ENCODE results near the gene MAN1B1. TPM values are rescaled to one million over a fixed set of nuclear protein-coding genes. Genes with fewer than 3 reads are reported as not detected.

MAN1B1 gene
- total RNA-seq, 1 experiment from 2014 or later, result 57.2 TPM

DNA sequence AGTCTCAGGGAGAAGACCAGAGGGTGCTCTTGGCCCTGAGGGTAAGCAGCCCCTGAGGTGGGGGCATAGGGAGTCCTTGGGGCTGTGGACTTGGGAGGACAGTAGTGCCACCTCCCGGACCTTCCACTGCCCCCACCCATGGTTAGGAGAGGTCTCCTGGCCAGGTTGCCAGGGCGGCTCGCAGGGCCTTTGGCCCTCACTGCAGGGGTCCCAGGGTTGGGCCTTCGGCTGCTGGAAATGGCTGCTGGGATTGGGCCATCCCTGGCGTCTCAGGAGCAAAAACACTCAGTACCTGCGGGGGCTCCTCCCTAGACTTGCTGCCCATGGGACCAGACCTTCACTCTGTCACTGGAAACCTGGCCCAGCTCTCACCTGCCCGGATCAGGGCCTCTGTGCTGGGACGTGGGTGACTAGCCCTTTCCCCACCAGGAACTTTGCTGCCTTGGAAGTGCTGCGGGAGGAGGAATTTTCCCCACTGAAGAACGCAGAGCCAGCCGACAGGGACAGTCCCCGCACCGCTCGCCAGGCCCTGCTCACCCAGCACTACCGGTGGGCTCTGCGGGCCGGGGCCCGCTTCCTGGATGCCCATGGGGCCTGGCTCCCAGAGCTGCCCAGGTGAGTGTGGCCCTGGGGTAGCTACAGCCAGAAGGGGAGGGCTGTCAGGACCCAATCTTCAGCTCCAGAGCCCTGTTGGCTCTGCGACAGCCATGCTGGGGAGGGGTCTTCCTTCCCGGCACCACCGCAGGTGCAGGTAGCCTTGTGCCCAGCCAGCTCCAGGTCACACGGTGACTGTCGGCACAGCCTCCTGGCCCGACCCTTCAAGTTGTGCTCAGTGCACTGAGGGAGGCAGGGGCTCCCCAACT lies 6.3 kb upstream of the MAN1B1 start:
- BruUV-seq (replicated peaks), result no TSS peak
- ATAC-seq (no peak), DNase-seq (ENCODE audit: low read depth, low spot score) (no peak)
- no peak for TF ChIP-seq TCF7L2 (IDR thresholded peaks at IDR 0.05; ENCODE audit: low read depth, low read length)
- no peak for TF ChIP-seq POLR2AphosphoS5 (IDR thresholded peaks at IDR 0.05; ENCODE audit: low read depth, low read length)
- TF ChIP-seq, protein P1, sequence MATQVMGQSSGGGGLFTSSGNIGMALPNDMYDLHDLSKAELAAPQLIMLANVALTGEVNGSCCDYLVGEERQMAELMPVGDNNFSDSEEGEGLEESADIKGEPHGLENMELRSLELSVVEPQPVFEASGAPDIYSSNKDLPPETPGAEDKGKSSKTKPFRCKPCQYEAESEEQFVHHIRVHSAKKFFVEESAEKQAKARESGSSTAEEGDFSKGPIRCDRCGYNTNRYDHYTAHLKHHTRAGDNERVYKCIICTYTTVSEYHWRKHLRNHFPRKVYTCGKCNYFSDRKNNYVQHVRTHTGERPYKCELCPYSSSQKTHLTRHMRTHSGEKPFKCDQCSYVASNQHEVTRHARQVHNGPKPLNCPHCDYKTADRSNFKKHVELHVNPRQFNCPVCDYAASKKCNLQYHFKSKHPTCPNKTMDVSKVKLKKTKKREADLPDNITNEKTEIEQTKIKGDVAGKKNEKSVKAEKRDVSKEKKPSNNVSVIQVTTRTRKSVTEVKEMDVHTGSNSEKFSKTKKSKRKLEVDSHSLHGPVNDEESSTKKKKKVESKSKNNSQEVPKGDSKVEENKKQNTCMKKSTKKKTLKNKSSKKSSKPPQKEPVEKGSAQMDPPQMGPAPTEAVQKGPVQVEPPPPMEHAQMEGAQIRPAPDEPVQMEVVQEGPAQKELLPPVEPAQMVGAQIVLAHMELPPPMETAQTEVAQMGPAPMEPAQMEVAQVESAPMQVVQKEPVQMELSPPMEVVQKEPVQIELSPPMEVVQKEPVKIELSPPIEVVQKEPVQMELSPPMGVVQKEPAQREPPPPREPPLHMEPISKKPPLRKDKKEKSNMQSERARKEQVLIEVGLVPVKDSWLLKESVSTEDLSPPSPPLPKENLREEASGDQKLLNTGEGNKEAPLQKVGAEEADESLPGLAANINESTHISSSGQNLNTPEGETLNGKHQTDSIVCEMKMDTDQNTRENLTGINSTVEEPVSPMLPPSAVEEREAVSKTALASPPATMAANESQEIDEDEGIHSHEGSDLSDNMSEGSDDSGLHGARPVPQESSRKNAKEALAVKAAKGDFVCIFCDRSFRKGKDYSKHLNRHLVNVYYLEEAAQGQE (IDR thresholded peaks at IDR 0.05; ENCODE audit: insufficient read depth in 1 of 2, low read depth in 2 of 2, low read length in 1 of 2), result no peak
- no peak for TF ChIP-seq CTCF (IDR thresholded peaks at IDR 0.05)
- TF ChIP-seq SIN3A (IDR thresholded peaks at IDR 0.05; ENCODE audit: borderline replicate concordance, insufficient read depth, low read depth, low read length), result no peak
- Histone ChIP-seq H3K4me1 (ENCODE audit: control insufficient read depth, insufficient read depth, low read length) (peaks cover 29% of the 10 kb centered on the region), H3K9me3 (ENCODE audit: control insufficient read depth, insufficient read depth, low read depth, low read length) (no peaks in the 10 kb centered on the region), H3K36me3 (ENCODE audit: control insufficient read depth, insufficient read depth, low read length) (no peaks in the 10 kb centered on the region; the same call in 1 of the 2 replicates), H3K27me3 (ENCODE audit: control insufficient read depth, insufficient read depth, low read length) (no peaks in the 10 kb centered on the region), H3K4me3 (ENCODE audit: low read depth in 2 of 2, low read length in 2 of 2) (no peak overlapping the region), H3K27ac (ENCODE audit: low read length) (no peak overlapping the region)
- POLR2A ChIA-PET, result no interaction called here
- in situ Hi-C loops (cut with HindIII; ENCODE audit: low pct_unique_long_range_greater_than_20kb, low sequenced_read_pairs), result no loop called here
- CTCF ChIA-PET, result no interaction called here
- intact Hi-C loops (cut with micrococcal nuclease; ENCODE audit: unreplicated experiment), result no loop called here

DNA sequence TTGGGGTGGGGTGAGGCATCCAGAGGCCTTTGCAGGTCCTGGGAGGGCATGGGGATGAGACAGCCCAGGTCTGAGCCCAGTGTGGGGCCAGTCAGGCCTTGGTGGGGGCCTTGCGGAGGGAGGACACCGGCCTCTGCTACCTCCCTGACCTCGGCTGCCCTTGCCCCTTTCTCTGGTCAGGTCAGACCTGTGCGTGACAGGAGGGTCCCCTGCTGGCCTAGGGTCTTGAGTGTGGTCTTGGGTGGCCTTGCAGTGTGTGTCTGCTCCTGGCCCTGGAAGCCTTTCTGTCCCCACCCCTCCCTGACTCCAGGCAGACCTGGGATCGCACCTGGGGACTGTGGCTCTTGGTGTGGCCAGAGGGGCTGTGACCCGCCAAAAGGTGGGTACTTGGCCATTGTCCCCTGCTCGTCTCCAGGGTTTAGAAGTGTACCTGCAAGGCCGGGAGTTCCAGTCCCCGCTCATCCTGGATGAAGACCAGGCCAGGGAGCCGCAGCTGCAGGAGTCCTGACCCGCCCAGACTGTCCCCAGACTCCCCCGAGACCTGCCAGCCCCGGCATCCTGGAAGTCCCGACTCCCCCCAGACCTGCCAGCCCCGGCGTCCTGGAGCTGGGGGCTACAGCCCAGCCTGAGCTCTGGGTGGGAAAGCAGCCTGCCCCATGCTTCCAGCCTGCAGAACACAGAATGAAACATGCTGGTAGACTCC lies 4.4 kb upstream of the MAN1B1 start:
- peaks cover 31% of the 10 kb centered on the region for H3K4me1 ChIP-seq (ENCODE audit: control insufficient read depth, insufficient read depth, low read length)
- TF ChIP-seq POLR2AphosphoS5 (IDR thresholded peaks at IDR 0.05; ENCODE audit: low read depth, low read length), result no peak
- no peak for TF ChIP-seq TCF7L2 (IDR thresholded peaks at IDR 0.05; ENCODE audit: low read depth, low read length)
- no peak for TF ChIP-seq SIN3A (IDR thresholded peaks at IDR 0.05; ENCODE audit: borderline replicate concordance, insufficient read depth, low read depth, low read length)
- no peak for TF ChIP-seq CTCF (IDR thresholded peaks at IDR 0.05)
- TF ChIP-seq, protein P1 (IDR thresholded peaks at IDR 0.05; ENCODE audit: insufficient read depth in 1 of 2, low read depth in 2 of 2, low read length in 1 of 2), result no peak
- no peaks in the 10 kb centered on the region; the same call in 1 of the 2 replicates for H3K36me3 ChIP-seq (ENCODE audit: control insufficient read depth, insufficient read depth, low read length)
- ATAC-seq, result no peak
- ChIA-PET CTCF (no interaction called here), POLR2A (interaction anchor here (0.6 kb wide), 1 partner anchor 235 kb away, joined by 10 read pairs; no protein-coding TSS in a partner anchor)
- no peak overlapping the region for H3K27ac ChIP-seq (ENCODE audit: low read length)
- no peaks in the 10 kb centered on the region for H3K9me3 ChIP-seq (ENCODE audit: control insufficient read depth, insufficient read depth, low read depth, low read length)
- no peak for DNase-seq (ENCODE audit: low read depth, low spot score)
- in situ Hi-C loops (cut with HindIII; ENCODE audit: low pct_unique_long_range_greater_than_20kb, low sequenced_read_pairs) (no loop called here), intact Hi-C loops (cut with micrococcal nuclease; ENCODE audit: unreplicated experiment) (no loop called here)
- no peak overlapping the region for H3K4me3 ChIP-seq (ENCODE audit: low read depth in 2 of 2, low read length in 2 of 2)
- no TSS peak for BruUV-seq (replicated peaks)
- no peaks in the 10 kb centered on the region for H3K27me3 ChIP-seq (ENCODE audit: control insufficient read depth, insufficient read depth, low read length)
